ENCODE data around the gene MCRIP1. TPM values are rescaled to one million over a fixed set of nuclear protein-coding genes. Genes with fewer than 3 reads are reported as not detected.
A peak's percentile ranks its signal among the peaks of the same experiment; 100 is the strongest.

MCRIP1 gene
- total and polyA plus RNA-seq, 2 of the 8 experiments (the other 6 are each of a cell fraction or from before 2014, with no cell fraction given): 103 to 151 TPM

GRCh38 chr17:81871387-81872230 is 38.5 kb upstream of the MCRIP1 start (continued):
- TF ChIP-seq HDAC6 (IDR thresholded peaks at IDR 0.05; ENCODE audit: low read depth, low read length) (no peak), SAP30 (IDR thresholded peaks at IDR 0.05; ENCODE audit: insufficient read depth, insufficient replicate concordance, low read length) (no peak), BRCA1 (IDR thresholded peaks at IDR 0.05; ENCODE audit: low read depth, low read length) (no peak), POU5F1 (IDR thresholded peaks at IDR 0.05; ENCODE audit: low read depth, low read length) (no peak), TBP (IDR thresholded peaks at IDR 0.05; ENCODE audit: low read depth, low read length) (no peak), POLR2AphosphoS5 (IDR thresholded peaks at IDR 0.05; ENCODE audit: low read depth, low read length) (peak; percentile 78; the same call in 1 of the 2 replicates), BACH1 (IDR thresholded peaks at IDR 0.05; ENCODE audit: low read length) (peak; percentile 90), RNF2 (IDR thresholded peaks at IDR 0.05; ENCODE audit: borderline replicate concordance, low read depth, low read length, missing control alignments, poor library complexity, severe bottlenecking) (no peak), SIX5 (IDR thresholded peaks at IDR 0.05; ENCODE audit: low read depth, low read length) (no peak), CREB1 (IDR thresholded peaks at IDR 0.05) (0 out of 2 replicates have a peak, but pooled peaks have one; percentile 73), EGR1 (IDR thresholded peaks at IDR 0.05; ENCODE audit: borderline replicate concordance, low read depth, low read length) (no peak), CTBP2 (IDR thresholded peaks at IDR 0.05; ENCODE audit: borderline replicate concordance, insufficient read depth, insufficient read length, low read length) (peak; percentile 27), SIRT6 (IDR thresholded peaks at IDR 0.05; ENCODE audit: low read length) (no peak), RFX5 (IDR thresholded peaks at IDR 0.05; ENCODE audit: borderline replicate concordance, low read depth, low read length) (no peak), CHD2 (IDR thresholded peaks at IDR 0.05; ENCODE audit: low read length) (no peak), FOSL1 (IDR thresholded peaks at IDR 0.05; ENCODE audit: insufficient read depth, low read depth, low read length) (no peak), SIN3A (conservative IDR thresholded peaks at IDR 0.05 in 1 of 2, IDR thresholded peaks at IDR 0.05 in 1 of 2; ENCODE audit: low read depth in 1 of 2, low read length in 2 of 2) (peak in 1 of 2 experiments; percentile 66; a peak in 2 of 4 replicates), KDM5A (IDR thresholded peaks at IDR 0.05; ENCODE audit: low read length) (no peak), ATF3 (IDR thresholded peaks at IDR 0.05; ENCODE audit: insufficient read depth, low read depth, low read length) (0 out of 2 replicates have a peak, but pooled peaks have one; percentile 13), MAFK (IDR thresholded peaks at IDR 0.05; ENCODE audit: low read depth, low read length) (no peak), NRF1 (IDR thresholded peaks at IDR 0.05; ENCODE audit: low read depth, low read length) (peak; percentile 76), TAF7 (optimal IDR thresholded peaks at IDR 0.05; ENCODE audit: borderline replicate concordance, low read depth, low read length) (peak; percentile 60), YY1 (IDR thresholded peaks at IDR 0.05; ENCODE audit: low read depth, low read length) (peak; percentile 89), EZH2 (IDR thresholded peaks at IDR 0.05; ENCODE audit: low read depth, low read length, severe bottlenecking) (no peak)

Measured in H1 (cell line).